Stimulated activated naive CD4-positive, alpha-beta T cell treated with Interleukin-2 at 50 U/mL for 16 hours (primary cell): ENCODE measurements around the gene CCDC17.
"Not testable (repeated sequence)": the region's sequence is repeated elsewhere in the genome, so short reads cannot be mapped to it uniquely, and the experiment has no call there.

Source experiments
- DNase-seq: peaks from one replicate; lab custom pipeline; 2025; lab: John Stamatoyannopoulos, UW

Gene CCDC17

GRCh38 chr1:45621895-45622523, 1.8 kb downstream of the CCDC17 start:
- DNase-seq: no peak

- DNase-seq: no peak
Measured at GRCh38 chr1:45621501-45621836, 2.4 kb downstream of the CCDC17 start.

- DNase-seq: no peak
Measured at GRCh38 chr1:45620588-45621500, 3.0 kb downstream of the CCDC17 start.

- DNase-seq: no peak
Measured at GRCh38 chr1:45619149-45619921, 4.5 kb downstream of the CCDC17 start.

- no peak for DNase-seq
Measured at GRCh38 chr1:45617618-45618017, 6.2 kb downstream of the CCDC17 start.

- DNase-seq: no peak
Measured at GRCh38 chr1:45615885-45616284, 8.0 kb downstream of the CCDC17 start.

- no peak for DNase-seq
Measured at GRCh38 chr1:45612941-45613579, 10.8 kb downstream of the CCDC17 start.

- no peak for DNase-seq
Measured at GRCh38 chr1:45610589-45611226, 13.1 kb downstream of the CCDC17 start.

GRCh38 chr1:45608175-45609156, 15.4 kb downstream of the CCDC17 start:
- DNase-seq: no peak

- no peak for DNase-seq
Measured at GRCh38 chr1:45607404-45608074, 16.3 kb downstream of the CCDC17 start.

- DNase-seq: no peak
Measured at GRCh38 chr1:45604239-45604638, 19.6 kb downstream of the CCDC17 start.

GRCh38 chr1:45596765-45597164, 27.1 kb downstream of the CCDC17 start:
- not testable (repeated sequence) for DNase-seq

- no peak for DNase-seq
Measured at GRCh38 chr1:45594412-45594811, 29.4 kb downstream of the CCDC17 start.

GRCh38 chr1:45589861-45590260, 34.0 kb downstream of the CCDC17 start:
- no peak for DNase-seq

- DNase-seq: no peak
Measured at GRCh38 chr1:45586769-45587168, 37.1 kb downstream of the CCDC17 start.

GRCh38 chr1:45585496-45586075, 38.3 kb downstream of the CCDC17 start:
- DNase-seq: no peak

- DNase-seq: no peak
Measured at GRCh38 chr1:45585110-45585426, 38.8 kb downstream of the CCDC17 start.

- DNase-seq: peak; percentile 89
Measured at GRCh38 chr1:45584351-45585109, 39.3 kb downstream of the CCDC17 start.
